IPS-18a (cell line): Measurements from ENCODE around the gene CBL.
"Not testable (repeated sequence)": the region's sequence is repeated elsewhere in the genome, so short reads cannot be mapped to it uniquely, and the experiment has no call there.

Experiments used
- H3K27ac ChIP-seq: one replicate; pipeline ENCODE4 v1.5.1; 2013; ENCODE audit warnings: low read length
- H3K27me3 ChIP-seq: one replicate; pipeline ENCODE4 v1.6.1; 2013; ENCODE audit warnings: mild to moderate bottlenecking, low read length; ENCODE audit not compliant: control insufficient read depth, insufficient read depth
- H3K36me3 ChIP-seq: one replicate; pipeline ENCODE4 v1.6.1; 2013; ENCODE audit warnings: low read depth, low read length; ENCODE audit not compliant: control insufficient read depth
- H3K4me1 ChIP-seq: one replicate; pipeline ENCODE4 v1.6.1; 2013; ENCODE audit warnings: low read depth, low read length; ENCODE audit not compliant: control insufficient read depth
- H3K4me3 ChIP-seq: one replicate; pipeline ENCODE4 v1.5.1; 2013; ENCODE audit warnings: low read length
- H3K9ac ChIP-seq: one replicate; pipeline ENCODE4 v1.6.1; 2013; ENCODE audit warnings: mild to moderate bottlenecking, low read length, moderate library complexity
- H3K9me3 ChIP-seq: one replicate; pipeline ENCODE4 v1.6.1; 2013; ENCODE audit warnings: low read depth, low read length; ENCODE audit not compliant: control insufficient read depth

CBL gene

DNA sequence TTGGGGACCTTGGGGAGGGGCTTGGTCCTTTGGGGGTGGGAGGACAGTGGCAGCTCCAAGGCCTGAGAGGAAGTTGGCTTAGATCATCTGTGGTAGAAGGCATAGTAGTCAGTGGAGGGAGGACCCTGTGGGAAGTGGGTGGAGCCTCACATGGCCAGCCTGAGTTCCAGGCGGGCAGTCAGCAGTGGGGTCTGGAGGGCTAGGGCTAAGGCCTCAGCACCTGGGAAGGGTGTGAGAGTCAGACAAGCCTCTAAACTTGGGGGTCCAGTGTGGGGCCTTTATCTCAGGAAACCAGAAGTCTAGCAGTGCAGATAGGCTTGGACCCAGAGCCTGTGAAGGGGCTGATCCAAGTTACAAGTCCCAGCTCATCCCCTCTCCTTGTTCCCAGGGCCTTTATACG lies 33.6 kb upstream of the CBL start:
- Histone ChIP-seq H3K9ac (no peak overlapping the region), H3K36me3 (peaks cover 10% of the 10 kb centered on the region), H3K27ac (no peak overlapping the region), H3K9me3 (no peaks in the 10 kb centered on the region), H3K4me3 (no peak overlapping the region), H3K27me3 (no peaks in the 10 kb centered on the region), H3K4me1 (no peaks in the 10 kb centered on the region)

DNA sequence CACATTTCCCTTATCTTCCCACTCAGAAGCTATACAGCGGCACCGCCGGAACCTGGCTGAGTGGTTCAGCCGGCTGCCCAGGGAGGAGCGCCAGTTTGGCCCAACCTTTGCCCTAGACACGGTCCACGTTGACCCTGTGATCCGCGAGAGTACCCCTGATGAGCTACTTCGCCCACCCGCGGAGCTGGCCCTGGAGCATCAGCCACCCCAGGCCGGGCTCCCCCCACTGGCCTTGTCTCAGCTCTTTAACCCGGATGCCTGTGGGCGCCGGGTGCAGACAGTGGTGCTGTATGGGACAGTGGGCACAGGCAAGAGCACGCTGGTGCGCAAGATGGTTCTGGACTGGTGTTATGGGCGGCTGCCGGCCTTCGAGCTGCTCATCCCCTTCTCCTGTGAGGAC lies 32.7 kb upstream of the CBL start:
- H3K27ac ChIP-seq = no peak overlapping the region
- H3K9me3 ChIP-seq = no peaks in the 10 kb centered on the region
- peaks cover 10% of the 10 kb centered on the region for H3K36me3 ChIP-seq
- no peaks in the 10 kb centered on the region for H3K27me3 ChIP-seq
- no peak overlapping the region for H3K4me3 ChIP-seq
- no peak overlapping the region for H3K9ac ChIP-seq
- H3K4me1 ChIP-seq = no peaks in the 10 kb centered on the region

DNA sequence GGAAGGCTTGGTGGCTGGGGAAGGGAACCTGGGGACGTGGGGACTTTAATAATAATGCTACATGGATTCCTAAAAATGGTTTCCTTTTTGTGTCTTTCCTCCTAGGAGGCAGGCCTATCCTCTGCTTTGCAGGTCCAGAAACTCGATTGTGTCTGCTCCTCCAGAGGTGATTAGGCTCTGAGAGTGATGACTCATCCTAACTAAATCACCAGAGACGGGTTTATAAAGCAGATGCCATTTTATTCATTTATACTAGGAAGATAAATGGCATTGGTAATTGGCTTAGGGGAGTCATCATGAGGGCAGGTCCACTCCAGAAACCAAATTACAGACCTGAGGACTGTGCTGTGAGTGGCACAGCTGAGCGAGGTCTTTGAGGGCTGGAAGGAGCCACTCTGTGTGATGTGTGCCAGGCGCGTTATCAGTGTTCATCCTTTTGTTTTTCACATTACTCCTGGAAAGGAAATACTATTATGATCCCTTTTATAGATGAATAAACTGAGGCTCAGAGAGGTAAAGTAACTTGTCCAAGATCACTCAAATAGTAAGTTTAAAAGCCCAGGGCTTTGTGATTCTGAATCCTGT lies 30.6 kb upstream of the CBL start:
- no peaks in the 10 kb centered on the region for H3K9me3 ChIP-seq
- no peak overlapping the region for H3K4me3 ChIP-seq
- H3K27ac ChIP-seq = no peak overlapping the region
- H3K4me1 ChIP-seq = no peaks in the 10 kb centered on the region
- H3K27me3 ChIP-seq = no peaks in the 10 kb centered on the region
- H3K9ac ChIP-seq = no peak overlapping the region
- H3K36me3 ChIP-seq = peaks cover 10% of the 10 kb centered on the region

DNA sequence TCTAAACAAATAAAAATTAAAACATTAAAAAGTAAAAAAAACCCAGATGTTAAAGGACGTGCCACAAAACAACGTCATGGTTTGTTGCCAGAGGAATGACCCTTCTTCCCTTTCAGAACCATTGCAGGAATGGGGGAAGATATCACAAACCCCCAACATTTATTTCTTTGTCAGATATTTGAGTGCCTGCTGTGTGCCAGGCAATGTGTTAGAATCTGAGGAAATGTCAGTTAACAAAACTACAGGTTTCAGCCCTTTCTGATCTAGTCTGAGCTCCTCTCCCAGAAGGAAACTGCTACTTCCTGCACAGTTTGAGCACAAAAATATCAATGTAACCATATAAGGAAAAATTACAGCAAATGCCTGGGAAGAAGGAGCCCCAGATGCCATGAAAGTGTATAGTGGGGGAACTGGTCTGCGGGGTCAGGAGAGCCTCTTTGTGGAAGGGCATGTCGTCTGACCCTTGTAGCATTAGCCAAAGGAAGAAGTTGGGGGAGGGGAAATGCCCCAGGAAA lies 27.9 kb upstream of the CBL start:
- no peaks in the 10 kb centered on the region for H3K9me3 ChIP-seq
- H3K27ac ChIP-seq = no peak overlapping the region
- no peak overlapping the region for H3K9ac ChIP-seq
- no peaks in the 10 kb centered on the region for H3K27me3 ChIP-seq
- peaks cover 12% of the 10 kb centered on the region for H3K36me3 ChIP-seq
- no peak overlapping the region for H3K4me3 ChIP-seq
- no peaks in the 10 kb centered on the region for H3K4me1 ChIP-seq

DNA sequence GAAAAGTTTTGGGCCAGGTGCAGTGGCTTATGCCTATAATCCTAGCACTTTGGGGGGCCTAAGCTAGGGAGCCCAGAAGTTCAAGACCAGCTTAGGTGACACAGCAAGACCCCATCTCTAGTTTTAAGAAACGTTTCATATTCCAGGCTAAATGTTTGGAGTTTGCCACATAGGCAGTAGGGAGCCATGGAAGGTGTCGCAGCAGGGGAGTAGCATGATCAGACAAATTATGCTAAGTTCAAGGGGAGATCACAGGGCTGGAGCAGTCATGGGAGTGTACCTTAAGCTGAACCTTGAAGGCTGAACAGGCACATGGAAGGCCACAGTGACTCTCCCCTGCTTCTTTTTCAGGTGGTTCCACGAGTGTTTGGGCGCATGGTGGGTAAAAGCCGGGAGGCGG lies 26.8 kb upstream of the CBL start:
- Histone ChIP-seq H3K4me1 (no peaks in the 10 kb centered on the region), H3K4me3 (no peak overlapping the region), H3K27me3 (no peaks in the 10 kb centered on the region), H3K9me3 (no peaks in the 10 kb centered on the region), H3K27ac (no peak overlapping the region), H3K9ac (no peak overlapping the region), H3K36me3 (peaks cover 9% of the 10 kb centered on the region)

DNA sequence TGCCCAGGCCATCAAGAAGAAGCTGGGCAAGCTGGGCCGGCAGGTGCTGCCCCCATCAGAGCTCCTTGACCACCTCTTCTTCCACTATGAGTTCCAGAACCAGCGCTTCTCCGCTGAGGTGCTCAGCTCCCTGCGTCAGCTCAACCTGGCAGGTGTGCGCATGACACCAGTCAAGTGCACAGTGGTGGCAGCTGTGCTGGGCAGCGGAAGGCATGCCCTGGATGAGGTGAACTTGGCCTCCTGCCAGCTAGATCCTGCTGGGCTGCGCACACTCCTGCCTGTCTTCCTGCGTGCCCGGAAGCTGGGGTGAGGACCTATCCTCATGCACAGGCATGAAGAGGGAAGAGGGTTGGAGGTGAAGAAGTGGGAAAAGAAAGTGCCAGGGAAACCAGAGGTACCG lies 26.2 kb upstream of the CBL start:
- Histone ChIP-seq H3K4me1 (no peaks in the 10 kb centered on the region), H3K9ac (no peak overlapping the region), H3K36me3 (peaks cover 4% of the 10 kb centered on the region), H3K27ac (no peak overlapping the region), H3K9me3 (no peaks in the 10 kb centered on the region), H3K4me3 (no peak overlapping the region), H3K27me3 (no peaks in the 10 kb centered on the region)

DNA sequence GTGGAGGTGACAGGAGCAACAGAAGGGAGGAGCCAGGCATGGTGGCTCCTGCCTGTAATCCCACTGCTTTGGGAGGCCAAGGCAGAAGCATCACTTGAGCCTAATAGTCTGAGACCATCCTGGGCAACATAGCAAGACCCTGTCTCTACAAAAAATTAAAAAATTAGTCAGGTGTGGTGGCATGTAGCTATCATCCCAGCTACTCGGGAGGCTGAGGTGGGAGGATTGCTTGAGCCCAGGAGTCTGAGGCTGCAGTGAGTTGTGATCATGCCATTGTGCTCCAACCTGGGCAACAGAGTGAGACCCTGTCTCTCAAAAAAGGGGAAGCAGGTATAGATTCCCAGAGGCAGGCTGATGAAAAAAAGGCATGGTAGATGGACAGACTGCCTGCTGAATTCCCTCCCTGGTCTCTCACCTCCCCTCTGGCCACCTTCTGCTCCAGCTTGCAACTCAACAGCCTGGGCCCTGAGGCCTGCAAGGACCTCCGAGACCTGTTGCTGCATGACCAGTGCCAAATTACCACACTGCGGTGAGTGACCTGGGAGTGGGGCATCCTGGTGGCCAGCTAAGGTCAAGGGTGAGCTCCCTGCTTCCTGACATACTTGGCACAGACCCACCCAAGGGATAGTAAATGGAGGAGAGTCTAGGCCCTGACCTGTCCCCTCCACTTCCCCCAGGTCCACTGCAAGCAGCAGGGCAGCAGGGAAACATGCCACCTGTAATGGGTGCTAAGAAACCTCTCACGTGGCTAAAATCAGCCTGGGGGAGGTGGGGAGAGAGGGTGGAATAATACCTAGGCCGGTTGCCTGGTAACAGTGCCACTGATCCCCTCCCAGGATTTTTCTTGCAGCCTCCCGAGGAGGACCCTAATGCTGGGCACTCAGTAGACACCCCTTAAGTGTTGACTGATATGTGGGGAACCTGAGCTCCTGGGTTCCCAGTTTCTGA lies 25.1 kb upstream of the CBL start:
- H3K27ac ChIP-seq = no peak overlapping the region
- no peaks in the 10 kb centered on the region for H3K4me1 ChIP-seq
- no peaks in the 10 kb centered on the region for H3K9me3 ChIP-seq
- H3K9ac ChIP-seq = no peak overlapping the region
- no peak overlapping the region for H3K4me3 ChIP-seq
- H3K27me3 ChIP-seq = no peaks in the 10 kb centered on the region
- H3K36me3 ChIP-seq = peaks cover 3% of the 10 kb centered on the region

DNA sequence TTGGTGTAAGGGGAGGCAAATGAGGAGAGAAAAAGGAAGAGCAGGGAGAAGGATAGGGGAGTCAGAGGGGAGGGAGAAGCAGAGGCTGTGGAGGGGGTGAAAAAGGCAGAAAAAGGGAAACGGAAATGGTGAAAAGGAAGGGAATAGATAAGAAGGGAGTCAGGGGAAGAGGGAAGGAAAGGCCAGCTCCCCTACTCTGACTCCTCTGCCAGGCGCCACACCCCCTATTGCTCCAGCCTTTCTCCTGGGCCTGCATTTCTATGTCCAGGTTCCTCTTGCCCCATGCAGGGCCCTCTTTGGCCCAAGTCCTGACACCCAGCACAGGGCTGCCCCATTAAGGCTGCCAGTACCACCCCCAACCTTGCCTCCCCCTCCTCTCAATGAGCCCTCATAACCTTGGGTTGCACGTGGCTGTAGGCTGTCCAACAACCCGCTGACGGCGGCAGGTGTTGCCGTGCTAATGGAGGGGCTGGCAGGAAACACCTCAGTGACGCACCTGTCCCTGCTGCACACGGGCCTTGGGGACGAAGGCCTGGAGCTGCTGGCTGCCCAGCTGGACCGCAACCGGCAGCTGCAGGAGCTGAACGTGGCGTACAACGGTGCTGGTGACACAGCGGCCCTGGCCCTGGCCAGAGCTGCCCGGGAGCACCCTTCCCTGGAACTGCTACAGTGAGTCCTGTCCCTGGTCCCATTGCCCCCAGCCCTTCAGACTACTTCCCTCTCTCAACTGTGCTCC lies 24.3 kb upstream of the CBL start:
- no peaks in the 10 kb centered on the region for H3K4me1 ChIP-seq
- H3K9ac ChIP-seq = no peak overlapping the region
- no peak overlapping the region for H3K4me3 ChIP-seq
- no peak overlapping the region for H3K27ac ChIP-seq
- peaks cover 3% of the 10 kb centered on the region for H3K36me3 ChIP-seq
- H3K9me3 ChIP-seq = no peaks in the 10 kb centered on the region
- no peaks in the 10 kb centered on the region for H3K27me3 ChIP-seq

DNA sequence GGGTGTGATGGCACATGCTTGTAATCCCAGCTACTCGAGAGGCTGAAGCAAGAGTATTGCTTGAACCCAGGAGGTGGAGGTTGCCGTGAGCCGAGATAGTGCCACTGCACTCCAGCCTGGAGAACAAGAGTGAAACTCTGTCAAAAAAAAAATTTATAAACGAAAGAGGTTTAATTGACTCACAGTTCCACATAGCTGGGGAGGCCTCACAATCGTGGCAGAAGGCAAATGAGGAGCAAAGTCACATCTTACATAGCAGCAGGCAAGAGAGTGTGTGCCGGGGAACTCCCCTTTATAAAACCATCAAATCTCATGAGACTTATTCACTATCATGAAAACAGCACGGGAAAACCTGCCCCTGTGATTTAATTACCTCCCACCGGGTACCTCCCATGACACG lies 21.7 kb upstream of the CBL start:
- not testable (repeated sequence) for H3K4me3 ChIP-seq, H3K9ac ChIP-seq, H3K36me3 ChIP-seq, H3K9me3 ChIP-seq, H3K4me1 ChIP-seq, H3K27me3 ChIP-seq, H3K27ac ChIP-seq

DNA sequence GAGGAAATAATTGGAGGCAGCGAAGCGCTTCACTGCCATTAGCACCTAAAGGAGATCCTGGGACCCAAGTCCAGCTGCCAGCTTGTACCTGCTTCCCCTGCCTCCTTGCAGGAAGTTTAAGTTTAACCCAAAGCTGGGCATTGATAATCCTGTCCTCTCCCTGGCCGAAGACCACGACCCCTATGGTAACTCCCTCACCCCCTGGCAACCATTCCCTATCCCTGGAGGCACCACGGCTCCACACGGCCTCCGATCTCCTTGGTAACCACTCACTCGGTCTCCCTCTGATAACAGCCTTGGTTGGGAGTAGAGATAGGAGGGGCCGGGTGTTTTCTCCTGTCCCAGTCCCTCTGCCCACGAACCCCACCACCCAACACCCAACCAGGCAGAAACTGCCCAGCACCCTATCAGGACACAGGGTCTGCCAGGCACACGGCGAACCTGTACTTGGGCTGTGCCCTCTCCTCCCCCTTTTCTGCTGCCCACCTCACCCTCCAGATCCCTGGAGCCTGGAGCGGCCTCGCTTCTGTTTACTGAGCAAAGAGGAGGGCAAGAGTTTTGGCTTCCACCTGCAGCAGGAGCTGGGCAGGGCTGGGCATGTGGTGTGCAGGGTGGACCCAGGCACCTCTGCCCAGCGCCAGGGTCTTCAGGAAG lies 20.0 kb upstream of the CBL start:
- Histone ChIP-seq H3K4me3 (no peak overlapping the region), H3K4me1 (no peaks in the 10 kb centered on the region), H3K27me3 (no peaks in the 10 kb centered on the region), H3K9ac (no peak overlapping the region), H3K27ac (no peak overlapping the region), H3K36me3 (peaks cover 1% of the 10 kb centered on the region), H3K9me3 (no peaks in the 10 kb centered on the region)
